Activated CD8-positive, alpha-beta memory T cell treated with anti-CD3 and anti-CD28 coated beads, Interleukin-2, amount 50 U/mL, for 48 hours (primary cell): ENCODE results near the gene PLEKHA3.
"Not testable (repeated sequence)": the region's sequence is repeated elsewhere in the genome, so short reads cannot be mapped to it uniquely, and the experiment has no call there.

ENCODE experiments used
- DNase-seq: peaks from one replicate; pipeline ENCODE4 v3.0.0-alpha.2; 2020

PLEKHA3 gene

DNA sequence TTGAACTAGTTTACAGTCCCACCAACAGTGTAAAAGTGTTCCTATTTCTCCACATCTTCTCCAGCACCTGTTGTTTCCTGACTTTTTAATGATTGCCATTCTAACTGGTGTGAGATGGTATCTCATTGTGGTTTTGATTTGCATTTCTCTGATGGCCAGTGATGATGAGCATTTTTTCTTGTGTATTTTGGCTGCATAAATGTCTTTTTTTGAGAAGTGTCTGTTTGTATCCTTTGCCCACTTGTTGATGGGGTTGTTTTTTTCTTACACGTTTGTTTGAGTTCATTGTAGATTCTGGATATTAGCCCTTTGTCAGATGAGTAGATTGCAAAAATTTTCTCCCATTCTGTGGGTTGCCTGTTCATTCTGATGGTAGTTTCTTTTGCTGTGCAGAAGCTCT is 45.2 kb downstream of the PLEKHA3 start:
- not testable (repeated sequence) for DNase-seq

DNA sequence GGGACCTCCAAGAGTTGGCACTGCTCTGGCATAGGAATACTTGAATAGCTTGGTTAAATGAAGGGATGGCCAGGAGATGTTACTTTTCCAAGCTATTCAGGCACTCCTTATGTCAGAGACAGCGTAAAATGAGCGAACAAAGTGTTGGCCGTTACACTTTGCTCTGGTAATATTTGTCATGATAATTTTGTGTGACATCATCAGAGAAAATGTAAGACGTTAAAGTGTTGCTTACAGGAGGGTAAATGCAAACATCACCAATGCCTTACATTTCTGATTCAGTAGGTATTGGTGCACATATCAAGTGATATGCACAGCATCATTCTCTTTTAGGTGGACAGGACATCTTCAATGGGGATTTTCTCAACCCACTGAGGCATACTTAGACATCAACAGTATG is 46.0 kb downstream of the PLEKHA3 start:
- DNase-seq, result no peak

DNA sequence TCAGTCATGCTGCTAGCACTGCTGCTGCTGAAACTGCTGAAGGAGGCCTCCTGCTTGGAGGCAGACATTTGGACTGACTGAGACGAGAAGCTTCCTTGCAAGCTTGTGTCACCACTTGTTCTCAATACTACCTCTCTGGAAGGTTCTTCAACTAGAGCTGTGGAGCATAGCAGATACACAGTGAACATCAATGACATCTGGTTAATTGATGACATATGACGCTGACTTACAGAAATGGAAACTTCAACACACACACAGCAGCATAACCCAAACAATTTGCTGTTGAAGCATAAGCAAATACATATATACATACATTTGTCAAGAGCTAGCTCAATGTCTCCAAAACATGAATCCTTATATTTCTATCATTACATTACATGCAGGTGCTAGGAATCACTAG is 47.3 kb downstream of the PLEKHA3 start:
- no peak for DNase-seq

DNA sequence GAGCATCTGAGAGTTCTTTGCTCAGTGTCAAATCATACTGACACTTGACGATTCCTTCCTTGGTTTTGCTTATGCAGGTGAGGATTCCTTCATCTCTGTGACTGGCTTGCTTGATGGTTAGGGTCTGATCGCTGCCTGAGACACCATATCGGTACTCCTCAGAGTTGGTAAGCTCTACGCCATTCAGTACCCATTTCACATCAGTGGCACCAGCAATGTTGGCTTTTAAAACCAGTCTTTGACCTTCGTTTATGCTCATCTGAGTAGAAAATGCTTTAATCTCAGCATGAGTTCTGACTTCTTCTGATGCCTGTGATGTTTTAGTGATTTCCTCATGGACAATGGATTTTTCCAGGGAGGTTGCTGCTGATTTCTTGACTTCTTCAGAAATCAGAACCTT is 48.4 kb downstream of the PLEKHA3 start:
- DNase-seq, result no peak

DNA sequence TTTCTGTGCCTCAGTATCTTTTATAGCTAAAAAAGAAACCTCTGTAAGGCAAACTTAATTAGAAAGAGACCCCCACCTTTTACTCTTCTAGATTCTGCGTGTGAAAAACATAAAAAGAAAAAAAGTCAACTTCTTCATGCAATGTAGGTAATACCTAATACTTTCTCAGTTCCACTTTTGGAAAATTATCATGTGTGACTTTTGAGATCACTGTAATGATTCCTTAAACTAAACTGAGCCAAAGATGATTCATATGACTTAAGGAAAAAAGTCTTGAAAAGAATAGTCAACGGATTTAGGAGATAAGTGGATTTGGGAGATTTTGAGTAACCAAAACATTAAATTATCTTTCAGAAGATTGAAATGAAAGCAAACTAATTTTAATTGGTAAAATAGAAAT is 48.9 kb downstream of the PLEKHA3 start:
- DNase-seq, result no peak

DNA sequence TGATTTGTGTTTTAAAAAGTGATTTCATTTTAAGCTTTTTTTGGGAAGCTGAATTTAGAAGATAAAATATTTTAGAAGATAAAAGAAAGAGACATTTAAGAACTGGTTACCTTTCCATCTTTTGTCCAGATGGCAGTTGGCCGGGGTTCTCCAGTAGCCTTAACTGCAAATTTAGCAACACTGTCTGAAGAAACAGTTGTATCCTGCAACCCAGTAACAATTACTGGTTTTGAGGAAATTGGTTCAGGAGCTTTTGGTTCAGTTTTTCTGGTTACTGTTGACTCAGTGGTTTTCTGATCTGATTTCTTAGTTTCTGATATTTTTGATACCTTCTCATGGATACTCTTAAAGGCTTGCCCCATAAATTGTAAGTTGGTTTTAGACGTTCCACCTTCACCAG is 49.9 kb downstream of the PLEKHA3 start:
- no peak for DNase-seq

DNA sequence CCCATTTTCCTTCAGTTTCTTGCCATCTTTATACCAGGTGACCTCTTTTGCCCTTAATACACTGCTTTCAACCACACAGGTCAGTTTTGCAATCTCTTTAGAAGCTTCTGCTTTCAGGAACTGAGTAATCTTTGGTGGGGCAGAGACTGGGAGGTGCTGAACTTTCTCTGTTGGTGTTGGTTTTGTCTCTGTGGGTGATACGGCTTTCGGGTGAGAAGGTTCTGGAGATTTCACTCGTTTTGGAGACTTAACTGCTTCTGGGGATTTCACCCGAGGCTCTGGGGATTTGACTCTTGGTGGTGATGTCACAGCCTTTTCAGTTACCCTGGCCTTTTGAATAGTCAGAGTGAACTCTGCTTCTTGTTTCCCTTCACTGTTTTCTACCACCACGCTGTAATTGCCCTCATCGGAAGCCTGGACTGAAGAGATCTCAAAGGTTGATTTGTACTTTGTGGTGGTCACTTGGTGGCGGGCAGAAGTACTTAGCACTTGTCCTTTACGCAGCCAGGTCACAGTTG is 50.4 kb downstream of the PLEKHA3 start:
- DNase-seq, result no peak

DNA sequence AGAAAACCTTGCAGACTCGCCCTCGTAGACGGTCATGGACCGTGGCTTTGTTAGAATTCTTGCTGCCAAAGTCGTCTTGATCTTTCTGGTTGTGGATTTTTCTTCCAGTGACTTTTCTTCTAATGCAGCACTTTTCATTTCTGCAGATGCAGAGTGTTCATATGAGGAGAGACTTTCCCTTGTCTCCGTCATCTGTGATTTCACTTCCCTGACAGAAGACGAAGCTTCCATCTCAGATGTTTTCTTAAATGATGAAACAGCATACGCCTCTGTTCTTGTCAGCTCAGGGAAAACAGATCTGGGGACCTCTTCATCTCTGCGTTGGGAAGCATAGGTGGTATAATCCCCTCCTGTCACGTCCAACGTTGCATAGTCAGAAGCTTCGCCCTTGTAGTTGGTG is 50.9 kb downstream of the PLEKHA3 start:
- DNase-seq, result no peak

DNA sequence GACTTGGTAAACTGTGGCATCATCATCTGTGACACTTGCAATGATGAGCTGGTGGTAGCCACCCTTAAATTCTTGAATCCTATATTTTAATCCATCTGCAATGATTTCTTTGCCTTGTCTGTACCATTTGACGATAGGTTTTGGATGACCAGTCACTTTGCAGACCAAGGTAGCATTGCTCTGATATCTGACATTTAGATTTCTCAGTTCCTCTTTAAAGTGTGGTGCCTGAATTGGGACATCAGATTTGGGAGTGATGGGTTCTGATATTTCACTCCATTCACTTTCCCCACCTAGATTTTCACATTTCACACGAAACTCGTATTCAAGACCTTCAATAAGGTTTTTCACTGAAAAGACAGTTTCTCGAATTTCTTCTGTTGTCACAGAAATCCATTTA is 55.8 kb downstream of the PLEKHA3 start:
- no peak for DNase-seq

DNA sequence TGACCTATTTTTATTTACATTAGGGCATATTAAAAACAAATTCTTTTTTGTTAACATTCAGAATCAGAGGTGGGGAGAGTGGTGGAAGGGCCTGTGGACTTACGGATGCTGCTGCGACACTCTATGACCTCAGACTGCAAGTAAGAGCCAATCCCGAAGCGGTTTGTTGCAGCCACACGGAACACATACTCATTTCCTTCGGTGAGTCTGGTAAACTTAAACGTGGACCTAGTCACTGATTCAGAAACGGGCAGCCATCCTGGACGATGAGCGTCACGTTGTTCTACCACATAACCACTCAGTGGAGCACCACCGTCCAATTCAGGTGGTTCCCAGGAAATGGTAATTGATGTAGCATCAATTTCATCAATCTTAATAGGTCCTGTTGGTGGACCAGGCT is 61.9 kb downstream of the PLEKHA3 start:
- no peak for DNase-seq

DNA sequence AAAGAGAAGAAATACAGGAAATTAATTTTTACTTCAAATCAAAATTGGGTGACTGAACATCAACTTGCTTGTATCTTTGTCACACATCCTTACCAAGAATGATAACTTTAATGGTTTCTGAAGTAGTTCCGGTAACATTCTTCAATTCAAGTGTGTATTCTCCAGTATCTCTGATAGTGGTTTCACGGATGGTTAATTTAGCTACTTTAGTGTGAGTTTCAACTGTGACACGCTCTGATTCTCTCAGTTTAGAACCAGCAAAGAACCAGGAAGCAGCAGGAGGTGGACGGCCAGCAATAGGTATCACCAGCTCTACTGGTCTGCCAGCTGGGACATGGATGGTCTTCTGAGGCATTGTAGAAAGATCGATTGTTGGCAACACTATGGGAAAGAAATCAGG is 62.3 kb downstream of the PLEKHA3 start:
- no peak for DNase-seq

DNA sequence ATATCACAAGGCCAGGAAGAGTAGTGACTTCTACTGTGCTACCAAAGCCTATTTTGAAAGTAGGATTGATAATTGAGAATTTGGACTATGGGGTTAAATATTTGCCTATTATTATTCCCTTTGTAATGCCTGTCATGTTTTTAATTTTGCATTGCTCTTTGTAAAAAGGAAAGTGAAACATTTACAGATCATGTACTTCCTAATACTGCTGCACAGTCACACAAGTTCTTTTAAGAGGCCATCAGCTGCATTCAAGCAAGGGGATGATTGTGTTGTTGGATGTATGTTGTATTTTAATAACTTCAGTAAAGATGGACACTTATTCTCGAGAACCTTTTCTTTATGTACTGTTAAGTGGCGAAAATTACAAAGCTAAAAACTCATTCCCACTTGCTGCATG is 70.1 kb downstream of the PLEKHA3 start:
- DNase-seq, result no peak

DNA sequence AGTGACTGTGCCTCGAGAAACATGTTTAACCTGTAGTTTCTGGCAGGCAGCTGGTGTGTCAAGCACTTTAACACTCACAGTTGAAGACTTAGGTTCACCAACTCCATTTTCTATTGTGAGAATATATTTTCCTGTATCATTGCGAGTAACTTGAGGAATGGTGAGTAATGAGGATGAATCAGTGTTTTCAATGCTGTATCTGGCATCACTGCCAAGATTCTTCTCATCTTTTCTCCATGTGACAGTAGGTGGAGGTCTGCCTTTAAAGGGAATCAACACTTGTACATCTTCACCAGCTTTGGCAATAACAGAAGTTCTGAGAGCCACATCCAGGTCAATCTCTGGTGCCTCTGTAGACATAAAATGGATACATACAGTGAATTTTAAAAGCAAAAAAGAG is 72.8 kb downstream of the PLEKHA3 start:
- no peak for DNase-seq
